Stimulated activated CD8-positive, alpha-beta memory T cell treated with anti-CD3 and anti-CD28 coated beads, Interleukin-4, amount 100 ng/mL, for 48 hours (primary cell): Measurements from ENCODE around the gene ATF4.

ENCODE experiments used
- DNase-seq: peaks from one replicate; pipeline ENCODE4 v3.0.0-alpha.2; 2020

Gene ATF4

GRCh38 chr22:39559456-39560105 lies 39.2 kb downstream of the ATF4 start:
- peak; percentile 43 for DNase-seq

DNA sequence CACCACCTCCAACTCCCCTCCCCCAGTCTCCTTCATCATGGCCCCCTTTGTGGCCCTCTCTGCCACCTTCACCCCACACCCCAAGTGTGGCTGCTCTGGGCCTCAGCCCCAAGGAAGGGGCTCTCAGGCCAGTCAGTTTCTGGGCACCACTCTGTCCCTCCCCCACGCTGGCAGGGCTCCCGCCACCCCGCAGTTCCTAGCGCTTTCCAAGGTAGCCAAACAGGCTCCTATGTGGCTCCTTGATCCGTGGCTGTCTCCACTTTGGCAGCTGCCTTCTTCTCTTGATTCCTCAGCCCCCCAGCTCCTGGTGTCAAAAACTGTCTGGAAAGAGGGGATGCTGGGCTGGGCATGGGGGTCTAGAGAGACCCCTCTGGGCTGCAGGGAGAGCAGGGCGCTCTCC lies 39.8 kb downstream of the ATF4 start:
- no peak for DNase-seq

- DNase-seq, result no peak
These were observed 42.6 kb downstream of the ATF4 start for GRCh38 chr22:39562839-39563489.

- no peak for DNase-seq
These were observed 43.4 kb downstream of the ATF4 start for GRCh38 chr22:39563571-39564428.

- DNase-seq, result no peak
These were observed 45.1 kb downstream of the ATF4 start for GRCh38 chr22:39565414-39565944.

- peak; percentile 36 for DNase-seq
These were observed 47.0 kb downstream of the ATF4 start for GRCh38 chr22:39567135-39567946.

- DNase-seq, result no peak
These were observed 48.1 kb downstream of the ATF4 start for GRCh38 chr22:39568278-39568981.

GRCh38 chr22:39569066-39569465 lies 48.7 kb downstream of the ATF4 start:
- no peak for DNase-seq

- no peak for DNase-seq
These were observed 49.9 kb downstream of the ATF4 start for GRCh38 chr22:39570226-39570625.

DNA sequence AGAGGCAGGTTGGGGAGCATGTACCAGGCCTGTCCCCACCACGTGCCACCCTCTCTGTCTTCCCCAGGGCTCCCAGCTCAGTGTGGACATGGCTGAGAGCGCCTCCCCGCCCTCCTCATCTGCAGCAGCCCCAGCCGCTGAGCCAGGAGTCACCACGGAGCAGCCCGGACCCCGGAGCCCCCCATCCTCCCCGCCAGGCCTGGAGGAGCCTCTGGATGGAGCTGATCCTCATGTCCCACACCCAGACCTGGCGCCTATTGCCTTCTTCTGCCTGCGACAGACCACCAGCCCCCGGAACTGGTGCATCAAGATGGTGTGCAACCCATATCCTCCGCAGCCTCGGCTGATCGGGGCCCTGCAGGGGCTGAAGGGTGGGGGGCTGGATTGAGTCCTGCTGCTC lies 50.3 kb downstream of the ATF4 start, which contains the start of gene CACNA1I:
Gene CACNA1I (plus strand): TSS at position 89 of the 400 bp plus-strand sequence. CDS start 0 bp downstream, at position 89.
- DNase-seq, result no peak

- no peak for DNase-seq
These were observed 51.2 kb downstream of the ATF4 start for GRCh38 chr22:39571538-39571937.
